ENCODE results near the gene DAND5.

DAND5 gene

DNA sequence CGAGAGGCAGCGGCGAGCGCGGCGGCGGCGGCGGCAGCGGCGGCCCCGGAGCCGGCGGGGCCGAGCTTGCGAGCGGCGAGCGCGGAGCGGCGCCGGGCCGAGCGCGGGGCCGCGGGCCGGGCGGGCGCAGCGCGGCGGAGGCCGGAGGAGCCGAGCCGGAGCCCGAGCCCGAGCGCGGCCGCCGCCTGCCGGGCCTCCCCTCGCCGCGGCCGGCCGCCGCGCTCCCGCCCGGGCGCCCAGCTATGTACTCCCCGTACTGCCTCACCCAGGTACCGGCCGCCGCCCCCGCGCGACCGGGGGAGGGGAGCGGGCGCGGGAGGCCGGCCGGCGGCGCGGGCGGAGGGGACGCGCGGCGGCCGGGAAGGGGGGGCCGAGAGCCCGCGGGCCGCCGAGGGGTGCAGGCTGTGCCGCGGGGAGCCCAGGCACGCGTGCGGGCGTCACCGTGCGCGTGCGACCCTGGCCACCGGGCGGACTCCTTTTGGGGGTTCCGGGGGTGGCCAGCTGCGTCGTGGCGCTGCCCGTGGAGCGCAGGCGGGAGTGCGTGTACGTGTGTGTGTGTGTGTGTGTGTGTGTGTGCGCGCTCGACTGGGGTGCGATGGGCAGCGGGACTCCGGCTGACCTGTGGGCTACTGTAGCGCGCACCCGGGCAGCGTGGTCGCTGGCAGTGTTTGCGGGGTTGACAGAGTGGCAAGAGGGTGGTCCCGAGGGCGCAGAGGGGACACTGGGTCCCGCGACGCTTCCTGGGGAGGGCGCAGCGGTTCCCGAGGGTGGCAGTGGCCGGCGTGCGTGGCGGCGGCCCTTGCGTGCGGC, 26.4 kb downstream of the DAND5 start:
- no peak for DNase-seq

GRCh38 chr19:12996406-12997094, 27.2 kb downstream of the DAND5 start:
- no peak for DNase-seq

DNA sequence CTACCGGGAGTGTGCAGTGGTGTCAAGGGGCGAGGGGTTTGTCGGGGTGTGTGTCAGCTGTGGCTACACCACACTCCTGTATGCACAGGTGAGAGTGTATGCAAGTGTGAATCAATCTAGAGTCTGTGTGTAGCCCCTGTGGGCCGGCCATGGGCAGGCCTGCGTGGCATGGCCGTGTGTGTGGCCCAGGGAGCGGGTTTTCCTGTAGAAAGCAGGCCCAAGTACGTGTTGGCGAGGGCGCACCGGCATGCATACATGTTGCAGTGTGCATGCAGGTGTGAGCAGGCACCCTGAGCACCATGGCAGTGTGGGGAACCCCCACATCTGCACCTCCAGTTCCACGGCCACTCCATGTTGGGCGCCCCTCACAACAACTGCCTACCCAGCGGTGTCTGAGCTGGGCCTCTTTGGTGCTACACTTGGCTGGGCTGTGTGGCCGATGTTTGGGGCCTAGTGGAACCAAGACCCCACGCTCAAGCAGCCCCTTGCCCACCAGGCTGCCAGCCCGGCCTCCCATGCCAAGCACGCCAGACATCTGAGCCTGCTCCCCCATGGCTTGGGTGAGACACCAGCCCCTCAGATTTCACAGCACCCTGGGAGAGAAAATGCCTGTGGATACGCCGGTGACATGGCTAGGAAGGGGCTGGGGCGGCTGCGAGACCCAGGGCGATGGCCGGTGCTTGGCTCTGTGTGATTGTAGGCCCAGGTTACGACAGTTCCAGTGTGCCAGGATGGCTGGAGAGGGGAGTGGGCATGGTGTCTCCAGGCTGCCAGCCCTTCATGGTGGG, 28.0 kb downstream of the DAND5 start:
- no peak for DNase-seq

- no peak for DNase-seq
These were observed 28.9 kb downstream of the DAND5 start for GRCh38 chr19:12997967-12998940.

GRCh38 chr19:13001166-13001501, 31.8 kb downstream of the DAND5 start:
- DNase-seq: no peak

- no peak for DNase-seq
These were observed 32.3 kb downstream of the DAND5 start for GRCh38 chr19:13001502-13002165.

DNA sequence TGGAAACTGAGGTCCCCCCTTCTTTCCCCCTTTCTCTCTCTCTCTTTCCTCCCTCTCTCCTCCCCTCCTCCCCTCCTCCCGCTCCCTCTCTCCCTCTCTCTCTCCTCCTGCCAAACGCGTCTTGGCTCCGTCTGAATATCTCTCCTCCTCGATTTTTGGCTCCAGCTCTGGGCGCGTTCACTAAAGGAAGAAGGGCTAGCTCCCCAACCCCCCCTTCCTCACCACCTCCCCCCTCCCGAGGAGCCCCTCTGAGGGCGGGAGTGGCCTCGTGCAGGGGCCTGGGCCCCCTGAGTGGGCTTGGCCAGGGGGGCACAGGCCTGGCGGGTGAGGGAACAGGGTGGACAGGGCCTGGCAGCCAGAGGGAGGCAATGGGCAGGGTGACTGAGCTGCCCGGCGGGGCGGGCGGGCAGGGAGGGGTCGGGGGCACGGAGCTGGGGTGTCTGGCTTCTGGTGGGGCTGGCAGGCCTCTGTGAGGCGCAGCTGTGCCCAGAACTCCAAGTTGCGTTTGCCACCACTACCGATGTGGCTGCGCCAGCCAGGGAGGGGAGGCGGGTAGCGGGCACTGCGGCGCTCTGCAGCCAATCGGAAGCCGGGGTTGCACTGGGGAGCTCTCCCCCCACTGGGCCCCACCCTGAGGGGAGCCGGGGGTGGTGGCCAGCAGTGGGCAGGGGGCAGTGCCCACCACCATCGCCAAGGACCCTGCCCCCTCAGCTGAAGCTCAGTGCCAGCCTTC, 33.0 kb downstream of the DAND5 start:
- no peak for DNase-seq

- DNase-seq: no peak
These were observed 33.7 kb downstream of the DAND5 start for GRCh38 chr19:13003081-13003480.

- no peak for DNase-seq
These were observed 34.9 kb downstream of the DAND5 start for GRCh38 chr19:13004273-13004672.

DNA sequence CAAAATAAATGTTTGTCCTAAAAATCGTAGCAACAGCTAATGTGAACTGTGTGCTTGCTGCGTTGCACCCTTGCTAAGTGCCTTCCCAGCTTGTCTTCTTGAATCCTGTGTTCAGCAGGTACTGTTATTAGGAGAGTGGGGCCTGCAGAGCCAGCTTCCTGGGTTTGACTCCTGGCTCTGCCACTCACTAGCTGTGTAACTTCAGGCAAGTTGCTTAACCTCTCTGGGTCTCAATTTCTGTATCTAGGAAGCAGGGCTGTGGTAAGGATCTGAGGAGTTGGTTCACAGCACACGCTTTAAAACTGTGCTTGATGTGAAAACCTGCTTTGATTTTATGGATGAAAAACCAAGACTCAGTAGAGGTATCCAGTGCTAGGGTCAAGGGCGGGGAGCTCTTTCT, 35.9 kb downstream of the DAND5 start:
- no peak for DNase-seq

GRCh38 chr19:13005861-13006370, 36.5 kb downstream of the DAND5 start:
- DNase-seq: no peak

DNA sequence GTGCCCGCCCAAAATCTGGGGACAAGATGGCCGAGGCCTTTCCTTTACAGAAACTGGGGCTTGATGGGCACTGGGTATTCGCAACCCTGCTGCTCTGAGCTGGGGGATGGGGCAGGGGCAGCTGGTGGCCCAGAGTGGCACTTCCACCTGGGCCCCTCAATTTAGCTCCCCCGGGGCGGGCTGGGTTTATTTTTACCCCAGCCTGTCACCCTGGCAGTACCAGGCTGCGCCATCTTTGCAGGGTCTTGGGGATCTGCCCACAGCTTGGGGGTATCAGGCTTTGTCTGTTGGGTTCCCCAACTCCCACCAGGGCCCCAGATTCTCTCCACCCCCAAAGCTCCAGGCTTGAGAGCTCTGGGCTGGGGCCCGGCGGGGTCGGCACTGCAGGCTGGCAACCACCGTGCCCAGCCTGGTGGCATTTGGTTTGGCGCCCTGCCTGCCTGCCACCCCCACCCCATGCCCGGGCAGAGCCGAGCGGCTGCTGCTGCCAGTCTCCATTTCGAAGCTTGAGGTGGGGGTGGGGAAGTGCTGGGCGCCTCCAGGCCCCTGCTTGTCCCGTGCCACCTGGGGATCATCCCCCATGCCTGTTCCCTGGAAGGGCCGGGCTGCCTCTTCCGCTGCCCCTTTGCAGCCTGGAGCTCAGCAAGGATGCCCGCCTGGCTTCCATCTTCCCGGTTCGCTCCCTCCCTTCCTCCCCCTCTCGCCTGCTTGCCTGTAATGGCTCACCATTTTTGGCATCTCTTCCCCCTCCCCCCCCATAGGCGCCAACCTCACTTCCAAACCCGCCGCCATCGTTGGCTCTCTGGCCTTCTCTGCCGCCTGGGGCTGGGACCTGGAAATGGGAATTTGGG, 37.3 kb downstream of the DAND5 start:
- no peak for DNase-seq

DNA sequence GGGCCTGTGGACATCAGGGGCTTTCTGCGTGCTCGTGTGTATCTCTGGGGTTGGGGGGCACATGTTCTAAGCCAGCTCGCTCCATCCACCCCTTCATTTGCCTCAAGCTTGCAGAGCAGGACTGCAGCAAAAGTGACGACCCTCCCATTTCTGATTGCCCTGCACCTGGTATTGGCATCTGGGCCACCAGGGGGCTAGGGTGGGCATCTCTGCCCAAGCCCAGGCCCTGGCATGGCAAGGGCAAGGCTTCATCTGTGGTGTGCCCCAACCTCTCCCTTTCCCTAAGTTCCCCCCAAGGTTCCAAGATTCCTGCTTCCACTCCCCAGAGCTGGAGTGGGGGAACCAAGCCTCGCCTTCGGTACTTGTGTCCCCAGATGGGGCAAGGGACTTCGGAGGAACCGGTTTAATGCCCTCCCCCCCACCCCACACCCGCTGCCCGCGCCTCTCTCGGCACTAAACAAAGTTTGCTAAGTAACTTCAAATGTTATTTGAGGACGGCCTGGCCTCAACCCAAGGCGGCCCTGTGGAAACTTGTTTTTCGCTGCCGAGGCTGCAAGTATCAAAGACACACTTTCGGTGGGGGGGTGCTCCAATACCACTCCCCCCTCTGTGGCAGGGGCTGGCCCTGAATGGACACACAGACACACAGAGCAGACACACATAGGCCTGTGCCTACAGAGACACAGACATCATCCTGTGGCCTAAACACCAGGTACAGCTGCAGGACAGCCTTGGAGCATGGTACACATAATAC, 38.1 kb downstream of the DAND5 start:
- no peak for DNase-seq

DNA sequence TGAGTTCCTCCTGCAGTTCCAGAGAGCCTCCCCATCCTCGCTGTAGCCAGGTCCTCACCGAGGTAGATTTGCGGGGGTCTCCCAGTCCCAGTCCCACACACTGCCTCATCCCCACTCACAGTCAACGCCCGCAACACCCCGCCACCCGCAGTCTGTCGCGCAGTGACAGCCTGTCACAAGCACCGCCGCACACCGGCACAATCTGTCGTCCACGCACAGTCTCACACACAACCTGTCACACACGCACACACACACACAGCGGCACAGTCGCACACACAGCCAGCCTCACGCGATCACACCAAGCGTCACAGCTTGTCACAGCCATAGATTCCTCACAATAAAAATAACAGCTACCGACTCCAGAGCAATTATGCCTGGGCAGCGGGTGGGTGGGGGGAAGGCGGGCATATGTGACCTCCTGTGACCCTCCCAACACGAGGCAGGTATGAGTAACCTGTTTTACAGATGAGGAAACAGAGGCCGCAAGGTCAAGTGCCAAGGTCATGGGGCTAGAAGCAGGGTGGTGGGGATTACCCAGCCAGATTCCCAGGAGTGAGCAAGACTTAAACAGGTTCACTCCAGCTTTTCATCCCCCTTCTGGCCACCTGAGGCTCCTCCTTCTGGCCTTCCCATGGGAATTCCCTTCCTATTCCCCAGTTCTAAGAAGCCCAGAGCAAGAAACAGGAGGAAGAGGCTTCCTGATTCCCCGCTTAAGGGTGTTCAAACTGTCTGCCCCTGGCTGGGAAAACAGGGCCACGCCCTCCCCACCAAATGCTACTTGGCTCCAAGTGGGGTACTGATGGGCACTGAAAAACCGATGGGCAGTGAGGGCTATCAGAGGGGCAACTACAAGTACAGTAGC, 39.8 kb downstream of the DAND5 start:
- DNase-seq: no peak

- no peak for DNase-seq
These were observed 40.9 kb downstream of the DAND5 start for GRCh38 chr19:13010038-13010991.

GRCh38 chr19:13010992-13011652, 41.7 kb downstream of the DAND5 start:
- no peak for DNase-seq

Data from stimulated activated CD4-positive, alpha-beta T cell treated with anti-CD3 and anti-CD28 coated beads, Interleukin-2, amount 100 ng/mL, for 48 hours (primary cell).